ENCODE results near the gene CASS4.
"Not testable (repeated sequence)": the region's sequence is repeated elsewhere in the genome, so short reads cannot be mapped to it uniquely, and the experiment has no call there.

The CASS4 gene

GRCh38 chr20:56411759-56412472 is at the start of gene CASS4:
Gene CASS4, plus strand, starts transcription at chr20:56412260. Its CDS starts 199 bp downstream, at chr20:56412459.
- no peak for DNase-seq

GRCh38 chr20:56362833-56363413 is 49.1 kb upstream of the CASS4 start:
- no peak for DNase-seq

GRCh38 chr20:56363491-56363890 is 48.6 kb upstream of the CASS4 start:
- no peak for DNase-seq

- no peak for DNase-seq
Measured at GRCh38 chr20:56368351-56369134, 43.5 kb upstream of the CASS4 start.

GRCh38 chr20:56369179-56369578 is 42.9 kb upstream of the CASS4 start:
- DNase-seq = no peak

GRCh38 chr20:56371977-56372376 is 40.1 kb upstream of the CASS4 start:
- no peak for DNase-seq

- DNase-seq = no peak
Measured at GRCh38 chr20:56372850-56373249, 39.2 kb upstream of the CASS4 start.

- DNase-seq = no peak
Measured at GRCh38 chr20:56373942-56374341, 38.1 kb upstream of the CASS4 start.

GRCh38 chr20:56376331-56376730 is 35.7 kb upstream of the CASS4 start:
- DNase-seq = no peak

- no peak for DNase-seq
Measured at GRCh38 chr20:56378386-56378785, 33.7 kb upstream of the CASS4 start.

GRCh38 chr20:56380375-56380774 is 31.7 kb upstream of the CASS4 start:
- DNase-seq = no peak

- DNase-seq = no peak
Measured at GRCh38 chr20:56381501-56381900, 30.6 kb upstream of the CASS4 start.

GRCh38 chr20:56382696-56383095 is 29.4 kb upstream of the CASS4 start:
- DNase-seq = no peak

GRCh38 chr20:56383334-56383733 is 28.7 kb upstream of the CASS4 start:
- no peak for DNase-seq

- DNase-seq = no peak
Measured at GRCh38 chr20:56385130-56385529, 26.9 kb upstream of the CASS4 start.

GRCh38 chr20:56386219-56386618 is 25.8 kb upstream of the CASS4 start:
- DNase-seq = no peak

GRCh38 chr20:56388882-56389281 is 23.2 kb upstream of the CASS4 start:
- no peak for DNase-seq

GRCh38 chr20:56389807-56390206 is 22.3 kb upstream of the CASS4 start:
- no peak for DNase-seq

GRCh38 chr20:56390396-56390795 is 21.7 kb upstream of the CASS4 start:
- DNase-seq = not testable (repeated sequence)

- no peak for DNase-seq
Measured at GRCh38 chr20:56391037-56391436, 21.0 kb upstream of the CASS4 start.

- DNase-seq = no peak
Measured at GRCh38 chr20:56391596-56392131, 20.4 kb upstream of the CASS4 start.

- DNase-seq = peak; percentile 95
Measured at GRCh38 chr20:56392132-56392880, 19.8 kb upstream of the CASS4 start, which contains the start of the genes AURKA and CSTF1. Gene AURKA, minus strand, starts transcription at chr20:56392215. Its CDS starts 4,018 bp downstream, at chr20:56388197. Gene CSTF1, plus strand, starts transcription at chr20:56392645. Its CDS starts 2,908 bp downstream, at chr20:56395553.
